Uterus (tissue), 4 donors: Measurements from ENCODE around the gene SPATA45. TPM values are rescaled to one million over a fixed set of nuclear protein-coding genes. Genes with fewer than 3 reads are reported as not detected.

Source experiments
- DNase-seq, 2 donors: peaks; one replicate each; pipeline ENCODE4 v3.0.0-alpha.2; 2019 to 2020
- H3K27ac ChIP-seq, 2 donors: fragments of 200-600 bp; sonication (generic); 1 replicate in 1 of 2; 2 replicates in 1 of 2; pipeline ENCODE4 v1.5.1; 2016 to 2018
- H3K27me3 ChIP-seq, 2 donors: fragments of 200-600 bp; sonication (generic); one replicate each; pipeline ENCODE4 v1.5.1; 2018 to 2019; ENCODE audit warnings: control low read depth in 1 of 2
- H3K36me3 ChIP-seq, 2 donors: fragments of 200-600 bp; sonication (generic); one replicate each; pipeline ENCODE4 v1.5.1; 2019; ENCODE audit warnings: control low read depth in 1 of 2
- H3K4me1 ChIP-seq, 2 donors: fragments of 200-600 bp; sonication (generic); one replicate each; pipeline ENCODE4 v1.5.1; 2018 to 2019; ENCODE audit warnings: control low read depth in 1 of 2
- H3K4me3 ChIP-seq, 2 donors: fragments of 200-600 bp; sonication (generic); 1 replicate in 1 of 2; 2 replicates in 1 of 2; pipeline ENCODE4 v1.5.1; 2018 to 2019; ENCODE audit warnings: mild to moderate bottlenecking in 1 of 2
- H3K9me3 ChIP-seq, 2 donors: fragments of 200-600 bp; sonication (generic); one replicate each; pipeline ENCODE4 v1.5.1; 2019; ENCODE audit warnings: control low read depth in 1 of 2
- POLR2A ChIP-seq, 2 donors: fragments of 450-650 bp; IDR thresholded peaks; one replicate each; pipeline ENCODE4 v1.6.1; 2016; ENCODE audit warnings: antibody characterized with exemption in 2 of 2, mild to moderate bottlenecking in 1 of 2, moderate library complexity in 1 of 2
- intact Hi-C: fragments of 100-400 bp; cut with DNase I; formaldehyde crosslinking; loops from one replicate; pipeline ENCODE4 v1.15.1; 2023; ENCODE audit warnings: low total_unique reads
- small RNA-seq: library from RNA; depleted of rRNA; stranded (forward); fragments of <200 nt; gene quantifications from one replicate; pipeline ENCODE3, GENCODE V24; 2016
- total RNA-seq, 4 donors: library from RNA; depleted of rRNA in 3 of 4; stranded (reverse); fragments of >200 nt in 3 of 4; gene quantifications; one replicate each; pipeline versions ENCODE4 v1.1.0 to v1.2.4, GENCODE V29; 2014 to 2023
- TF ChIP-seq, protein P1 (sequence below), 4 experiments: fragments of 200-600 bp in 2 of 4; fragments of 450-650 bp in 2 of 4; sonication (generic) in 2 of 4; IDR thresholded peaks; one replicate each; pipeline ENCODE4 v1.5.1; 2016 to 2019; ENCODE audit warnings: antibody characterized with exemption in 4 of 4, mild to moderate bottlenecking in 2 of 4, moderate library complexity in 1 of 4
- donor health status: DM: yes; HTN: yes; CAD: no.

Gene SPATA45
- total RNA-seq, 4 donors from 2014 or later = not detected

- Histone ChIP-seq H3K27me3 (no peaks in the 10 kb centered on the region), H3K4me1 (peaks cover 0 to 15% of the 10 kb centered on the region in 2 donors), H3K27ac (no peak overlapping the region), H3K4me3 (no peak overlapping the region), H3K9me3 (no peaks in the 10 kb centered on the region), H3K36me3 (no peaks in the 10 kb centered on the region)
- no peak for TF ChIP-seq POLR2A (IDR thresholded peaks at IDR 0.05)
- TF ChIP-seq, protein P1, sequence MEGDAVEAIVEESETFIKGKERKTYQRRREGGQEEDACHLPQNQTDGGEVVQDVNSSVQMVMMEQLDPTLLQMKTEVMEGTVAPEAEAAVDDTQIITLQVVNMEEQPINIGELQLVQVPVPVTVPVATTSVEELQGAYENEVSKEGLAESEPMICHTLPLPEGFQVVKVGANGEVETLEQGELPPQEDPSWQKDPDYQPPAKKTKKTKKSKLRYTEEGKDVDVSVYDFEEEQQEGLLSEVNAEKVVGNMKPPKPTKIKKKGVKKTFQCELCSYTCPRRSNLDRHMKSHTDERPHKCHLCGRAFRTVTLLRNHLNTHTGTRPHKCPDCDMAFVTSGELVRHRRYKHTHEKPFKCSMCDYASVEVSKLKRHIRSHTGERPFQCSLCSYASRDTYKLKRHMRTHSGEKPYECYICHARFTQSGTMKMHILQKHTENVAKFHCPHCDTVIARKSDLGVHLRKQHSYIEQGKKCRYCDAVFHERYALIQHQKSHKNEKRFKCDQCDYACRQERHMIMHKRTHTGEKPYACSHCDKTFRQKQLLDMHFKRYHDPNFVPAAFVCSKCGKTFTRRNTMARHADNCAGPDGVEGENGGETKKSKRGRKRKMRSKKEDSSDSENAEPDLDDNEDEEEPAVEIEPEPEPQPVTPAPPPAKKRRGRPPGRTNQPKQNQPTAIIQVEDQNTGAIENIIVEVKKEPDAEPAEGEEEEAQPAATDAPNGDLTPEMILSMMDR (IDR thresholded peaks at IDR 0.05) = no peak
- intact Hi-C loops = loop anchor here (10.0 kb wide), 1 partner anchor 121 kb away; no protein-coding TSS in a partner anchor
- DNase-seq = no peak
These were observed 61.6 kb downstream of the SPATA45 start for GRCh38 chr1:212785871-212786270.

DNA sequence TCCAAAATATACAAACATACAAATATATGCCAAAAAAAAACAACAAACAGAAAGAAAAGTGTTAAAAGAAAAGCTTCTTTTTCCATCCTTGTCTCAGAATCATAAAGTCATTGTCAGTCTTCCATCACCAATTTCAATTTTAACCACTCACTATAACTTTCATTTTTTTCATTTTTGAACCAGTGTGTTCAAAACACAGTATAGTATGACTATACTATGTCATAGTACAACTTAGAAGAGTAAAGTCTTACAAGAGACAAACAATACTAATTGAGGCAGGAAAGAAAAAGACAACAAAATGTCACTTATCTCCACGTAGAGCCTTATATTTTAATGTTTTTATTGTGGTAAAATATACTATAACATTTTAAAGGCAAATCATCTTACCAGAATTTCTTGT lies 63.5 kb downstream of the SPATA45 start:
- Histone ChIP-seq H3K27ac (no peak overlapping the region), H3K9me3 (no peaks in the 10 kb centered on the region), H3K4me1 (no peaks in the 10 kb centered on the region), H3K27me3 (no peaks in the 10 kb centered on the region), H3K36me3 (no peaks in the 10 kb centered on the region), H3K4me3 (no peak overlapping the region)
- intact Hi-C loops = loop anchor here (10.0 kb wide), 1 partner anchor 119 kb away; no protein-coding TSS in a partner anchor
- TF ChIP-seq POLR2A (IDR thresholded peaks at IDR 0.05) = no peak
- TF ChIP-seq, protein P1 (IDR thresholded peaks at IDR 0.05) = no peak
- DNase-seq = no peak

GRCh38 chr1:212782422-212783154 lies 64.9 kb downstream of the SPATA45 start:
- H3K27ac ChIP-seq = no peak overlapping the region
- TF ChIP-seq, protein P1 (IDR thresholded peaks at IDR 0.05) = peak; percentile 40 to 54 (median 49)
- no peak for TF ChIP-seq POLR2A (IDR thresholded peaks at IDR 0.05)
- intact Hi-C loops = loop anchor here (10.0 kb wide), 1 partner anchor 118 kb away; no protein-coding TSS in a partner anchor
- DNase-seq = no peak
- no peaks in the 10 kb centered on the region for H3K4me1 ChIP-seq
- H3K27me3 ChIP-seq = no peaks in the 10 kb centered on the region
- no peak overlapping the region for H3K4me3 ChIP-seq
- no peaks in the 10 kb centered on the region for H3K36me3 ChIP-seq
- H3K9me3 ChIP-seq = no peaks in the 10 kb centered on the region

DNA sequence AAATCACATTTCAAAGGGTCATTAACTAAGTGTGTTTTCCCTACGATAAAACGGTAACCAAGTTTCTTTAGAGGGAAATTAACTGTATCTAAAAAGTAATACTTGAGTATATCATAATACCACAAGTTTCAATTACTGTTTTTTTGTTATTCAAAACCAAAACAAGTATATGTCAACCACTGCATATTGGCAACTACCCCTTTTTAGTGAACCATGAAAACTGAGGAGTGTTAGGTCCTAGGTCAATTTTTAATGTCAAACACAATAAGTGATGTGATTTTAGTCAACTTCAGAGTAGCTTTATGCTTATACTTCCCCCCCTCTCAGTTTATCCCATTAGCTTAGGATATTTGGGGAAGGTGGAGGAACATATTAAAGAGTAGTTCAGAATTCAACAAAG lies 66.2 kb downstream of the SPATA45 start:
- Histone ChIP-seq H3K4me1 (no peaks in the 10 kb centered on the region), H3K4me3 (no peak overlapping the region), H3K27me3 (no peaks in the 10 kb centered on the region), H3K9me3 (no peaks in the 10 kb centered on the region), H3K27ac (no peak overlapping the region), H3K36me3 (no peaks in the 10 kb centered on the region)
- DNase-seq = no peak
- TF ChIP-seq POLR2A (IDR thresholded peaks at IDR 0.05) = no peak
- intact Hi-C loops = loop anchor here (10.0 kb wide), 1 partner anchor 116 kb away; no protein-coding TSS in a partner anchor

- Histone ChIP-seq H3K9me3 (no peaks in the 10 kb centered on the region), H3K27ac (no peak overlapping the region), H3K36me3 (no peaks in the 10 kb centered on the region), H3K4me1 (no peaks in the 10 kb centered on the region), H3K27me3 (no peaks in the 10 kb centered on the region), H3K4me3 (no peak overlapping the region)
- no peak for DNase-seq
- no peak for TF ChIP-seq POLR2A (IDR thresholded peaks at IDR 0.05)
- TF ChIP-seq, protein P1 (IDR thresholded peaks at IDR 0.05) = no peak
- intact Hi-C loops = loop anchor here (10.0 kb wide), 1 partner anchor 116 kb away; no protein-coding TSS in a partner anchor
These were observed 66.7 kb downstream of the SPATA45 start for GRCh38 chr1:212780759-212781158.

Small RNAs within 50 kb of the gene (small RNA-seq; reads per million reads assigned to genes)
- gene AC104333.1 (not detected), gene AC104333.2 (not detected)

Other genes with a start within 250 kb of the SPATA45 start
- 10 to 100 TPM in 3 of 4 donors, 1 to 10 TPM in 1; 1.8 to 42.6 (median 24.4) TPM for gene ATF3, start 238.9 kb downstream of the SPATA45 start, total RNA-seq
- gene BATF3, start 147.8 kb downstream of the SPATA45 start, total RNA-seq = 10 to 100 TPM in 1 of 4 donors, 1 to 10 TPM in 2, not detected in 1; 3.0 to 10.3 (median 3.5) TPM
- 10 to 100 TPM; 39.1 to 73.8 (median 60.5) TPM for gene NSL1, start 55.9 kb downstream of the SPATA45 start, total RNA-seq
- 10 to 100 TPM in 3 of 4 donors, 1 to 10 TPM in 1; 8.2 to 27.4 (median 17.5) TPM for gene TATDN3, start 55.8 kb downstream of the SPATA45 start, total RNA-seq
- gene FLVCR1, start 10.6 kb upstream of the SPATA45 start, total RNA-seq = 10 to 100 TPM in 2 of 4 donors, 1 to 10 TPM in 2; 2.0 to 28.9 (median 7.6) TPM
- 10 to 100 TPM in 1 of 4 donors, 1 to 10 TPM in 1, under 1 TPM in 2; under 0.01 to 17.2 (median 1.1) TPM for gene VASH2, start 102.9 kb upstream of the SPATA45 start, total RNA-seq
- gene ANGEL2, start 168.2 kb upstream of the SPATA45 start, total RNA-seq = 10 to 100 TPM; 37.1 to 79.9 (median 59.4) TPM
- 10 to 100 TPM in 3 of 4 donors, 1 to 10 TPM in 1; 9.2 to 64.2 (median 22.3) TPM for gene RPS6KC1, start 203.6 kb upstream of the SPATA45 start, total RNA-seq